Loucy (cell line): ENCODE data around the gene RNU6-9.

Source experiments
- EZH2phosphoT487 ChIP-seq: fragments of 200-600 bp; IDR thresholded peaks from 2 replicates; pipeline ENCODE4 v1.6.1; 2018; ENCODE audit warnings: antibody characterized with exemption, mild to moderate bottlenecking, moderate library complexity, borderline replicate concordance
- TF ChIP-seq, protein P1 (sequence below): fragments of 200-600 bp; sonication (generic); conservative IDR thresholded peaks from 2 replicates; pipeline ENCODE4 v1.5.1; 2014; ENCODE audit warnings: mild to moderate bottlenecking, antibody characterized with exemption, low read length

DNA sequence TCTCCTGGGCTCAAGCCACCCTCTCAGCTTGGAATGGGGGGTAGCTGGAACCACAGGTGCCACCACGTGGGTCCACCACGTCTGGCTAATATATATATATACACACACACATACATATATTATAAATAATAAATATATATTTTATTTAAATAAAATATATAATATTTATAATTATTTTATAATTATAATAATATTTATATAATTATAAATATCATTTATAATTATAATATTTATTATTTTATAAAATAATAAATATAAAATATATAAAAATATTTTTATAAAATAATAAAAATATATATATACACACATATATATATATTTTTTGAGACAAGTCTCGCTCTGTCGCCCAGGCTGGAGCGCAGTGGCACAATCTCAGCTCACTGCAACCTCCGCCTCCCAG, 38.7 kb upstream of the RNU6-9 start:
- TF ChIP-seq EZH2phosphoT487 = no peak
- TF ChIP-seq, protein P1, sequence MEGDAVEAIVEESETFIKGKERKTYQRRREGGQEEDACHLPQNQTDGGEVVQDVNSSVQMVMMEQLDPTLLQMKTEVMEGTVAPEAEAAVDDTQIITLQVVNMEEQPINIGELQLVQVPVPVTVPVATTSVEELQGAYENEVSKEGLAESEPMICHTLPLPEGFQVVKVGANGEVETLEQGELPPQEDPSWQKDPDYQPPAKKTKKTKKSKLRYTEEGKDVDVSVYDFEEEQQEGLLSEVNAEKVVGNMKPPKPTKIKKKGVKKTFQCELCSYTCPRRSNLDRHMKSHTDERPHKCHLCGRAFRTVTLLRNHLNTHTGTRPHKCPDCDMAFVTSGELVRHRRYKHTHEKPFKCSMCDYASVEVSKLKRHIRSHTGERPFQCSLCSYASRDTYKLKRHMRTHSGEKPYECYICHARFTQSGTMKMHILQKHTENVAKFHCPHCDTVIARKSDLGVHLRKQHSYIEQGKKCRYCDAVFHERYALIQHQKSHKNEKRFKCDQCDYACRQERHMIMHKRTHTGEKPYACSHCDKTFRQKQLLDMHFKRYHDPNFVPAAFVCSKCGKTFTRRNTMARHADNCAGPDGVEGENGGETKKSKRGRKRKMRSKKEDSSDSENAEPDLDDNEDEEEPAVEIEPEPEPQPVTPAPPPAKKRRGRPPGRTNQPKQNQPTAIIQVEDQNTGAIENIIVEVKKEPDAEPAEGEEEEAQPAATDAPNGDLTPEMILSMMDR = no peak
